Prostate gland (tissue), 2 donors: ENCODE measurements around the gene BCAN. TPM values are rescaled to one million over a fixed set of nuclear protein-coding genes. Genes with fewer than 3 reads are reported as not detected.

ENCODE experiments used
- DNase-seq: peaks from one replicate; pipeline ENCODE4 v3.0.0-alpha.2; 2019; ENCODE audit warnings: low spot score
- H3K27ac ChIP-seq, 2 donors: fragments of 200-600 bp; sonication (generic); 2 replicates each; pipeline ENCODE4 v1.5.1; 2017 to 2019
- H3K27me3 ChIP-seq: fragments of 200-600 bp; sonication (generic); replicated peaks from 2 replicates; pipeline ENCODE4 v1.5.1; 2019; ENCODE audit not compliant: insufficient read depth
- H3K36me3 ChIP-seq, 2 donors: fragments of 200-600 bp; sonication (generic); 1 replicate in 1 of 2; 2 replicates in 1 of 2; pipeline versions ENCODE4 v1.5.1 to v1.8.1; 2017 to 2019
- H3K4me1 ChIP-seq: fragments of 200-600 bp; sonication (generic); replicated peaks from 2 replicates; pipeline ENCODE4 v1.5.1; 2019
- H3K4me3 ChIP-seq, 2 donors: fragments of 200-600 bp; sonication (generic); 2 replicates each; pipeline ENCODE4 v1.5.1; 2017 to 2019
- H3K9me3 ChIP-seq: fragments of 200-600 bp; sonication (generic); 2 replicates; pipeline ENCODE4 v1.5.1; 2017
- POLR2A ChIP-seq: fragments of 450-650 bp; IDR thresholded peaks from one replicate; pipeline ENCODE4 v1.6.1; 2016; ENCODE audit warnings: antibody characterized with exemption, mild to moderate bottlenecking
- POLR2AphosphoS5 ChIP-seq: sonication (generic); formaldehyde crosslinking; IDR thresholded peaks from one replicate; pipeline ENCODE4 v1.6.1; 2017; ENCODE audit warnings: antibody characterized with exemption
- WGBS: methylation state at CpG from one replicate; pipeline ENCODE4 v1.1.5; 2018; 5-methylcytosine and 5-hydroxymethylcytosine counted together
- intact Hi-C: fragments of 100-400 bp; cut with DNase I; formaldehyde crosslinking; loops from one replicate; pipeline ENCODE4 v1.14.2; 2022
- total RNA-seq, 2 donors: library from RNA; depleted of rRNA; stranded (reverse); fragments of >200 nt; gene quantifications; one replicate each; pipeline ENCODE4 v1.1.0, GENCODE V29; 2016
- TF ChIP-seq, protein P1 (sequence below), 4 experiments: fragments of 200-600 bp in 2 of 4; fragments of 450-650 bp in 2 of 4; sonication (generic) in 2 of 4; IDR thresholded peaks; 1 replicate in 3 of 4; 2 replicates in 1 of 4; pipeline ENCODE4 v1.5.1; 2016 to 2019; ENCODE audit warnings: antibody characterized with exemption in 4 of 4, mild to moderate bottlenecking in 2 of 4, moderate library complexity in 2 of 4

The BCAN gene
- total RNA-seq, 2 donors from 2014 or later, result 4.9 TPM; not detected in 1

- peaks cover 8% of the 10 kb centered on the region for H3K4me1 ChIP-seq
- no peak overlapping the region for H3K27ac ChIP-seq
- intact Hi-C loops, result loop anchor here (10.0 kb wide), 1 partner anchor 173 kb away; the partner anchor contains the start of gene NTRK1
Measured at GRCh38 chr1:156691665-156692440, 49.9 kb downstream of the BCAN start.

GRCh38 chr1:156692441-156692924 lies 50.6 kb downstream of the BCAN start:
- DNase-seq, result no peak
- TF ChIP-seq, protein P1, sequence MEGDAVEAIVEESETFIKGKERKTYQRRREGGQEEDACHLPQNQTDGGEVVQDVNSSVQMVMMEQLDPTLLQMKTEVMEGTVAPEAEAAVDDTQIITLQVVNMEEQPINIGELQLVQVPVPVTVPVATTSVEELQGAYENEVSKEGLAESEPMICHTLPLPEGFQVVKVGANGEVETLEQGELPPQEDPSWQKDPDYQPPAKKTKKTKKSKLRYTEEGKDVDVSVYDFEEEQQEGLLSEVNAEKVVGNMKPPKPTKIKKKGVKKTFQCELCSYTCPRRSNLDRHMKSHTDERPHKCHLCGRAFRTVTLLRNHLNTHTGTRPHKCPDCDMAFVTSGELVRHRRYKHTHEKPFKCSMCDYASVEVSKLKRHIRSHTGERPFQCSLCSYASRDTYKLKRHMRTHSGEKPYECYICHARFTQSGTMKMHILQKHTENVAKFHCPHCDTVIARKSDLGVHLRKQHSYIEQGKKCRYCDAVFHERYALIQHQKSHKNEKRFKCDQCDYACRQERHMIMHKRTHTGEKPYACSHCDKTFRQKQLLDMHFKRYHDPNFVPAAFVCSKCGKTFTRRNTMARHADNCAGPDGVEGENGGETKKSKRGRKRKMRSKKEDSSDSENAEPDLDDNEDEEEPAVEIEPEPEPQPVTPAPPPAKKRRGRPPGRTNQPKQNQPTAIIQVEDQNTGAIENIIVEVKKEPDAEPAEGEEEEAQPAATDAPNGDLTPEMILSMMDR (IDR thresholded peaks at IDR 0.05), result no peak
- TF ChIP-seq POLR2A (no peak), POLR2AphosphoS5 (no peak)
- intact Hi-C loops, result loop anchor here (10.0 kb wide), 1 partner anchor 172 kb away; the partner anchor contains the start of gene NTRK1
- no peaks in the 10 kb centered on the region for H3K9me3 ChIP-seq
- peaks cover 4% of the 10 kb centered on the region for H3K27me3 ChIP-seq
- H3K4me1 ChIP-seq, result peaks cover 8% of the 10 kb centered on the region
- H3K36me3 ChIP-seq, result no peaks in the 10 kb centered on the region
- peak overlapping the region; percentile 24 to 54 for H3K27ac ChIP-seq
- WGBS, result 13% methylated on average over 13 of the region's 13 CpGs
- H3K4me3 ChIP-seq, result no peak overlapping the region

More at GRCh38 chr1:156691665-156692440, 49.9 kb downstream of the BCAN start:
- Histone ChIP-seq H3K27me3 (peaks cover 4% of the 10 kb centered on the region), H3K36me3 (no peaks in the 10 kb centered on the region), H3K4me3 (no peak overlapping the region), H3K9me3 (no peaks in the 10 kb centered on the region)
- no peak for DNase-seq
- TF ChIP-seq POLR2AphosphoS5 (no peak), POLR2A (no peak)
- TF ChIP-seq, protein P1 (IDR thresholded peaks at IDR 0.05), result peak in 1 of 4 experiments; percentile 21
- WGBS, result 30% methylated on average over 20 of the region's 20 CpGs

GRCh38 chr1:156692925-156693847 lies 51.3 kb downstream of the BCAN start:
- peak; percentile 38 for TF ChIP-seq POLR2A
- TF ChIP-seq, protein P1 (IDR thresholded peaks at IDR 0.05), result no peak
- no peak for TF ChIP-seq POLR2AphosphoS5
- intact Hi-C loops, result loop anchor here (10.0 kb wide), 1 partner anchor 172 kb away; the partner anchor contains the start of gene NTRK1
- H3K27ac ChIP-seq, result peak overlapping the region; percentile 24 to 54
- no peaks in the 10 kb centered on the region for H3K9me3 ChIP-seq
- peaks cover 8% of the 10 kb centered on the region for H3K4me1 ChIP-seq
- H3K4me3 ChIP-seq, result no peak overlapping the region
- peaks cover 4% of the 10 kb centered on the region for H3K27me3 ChIP-seq
- 25% methylated on average over 15 of the region's 16 CpGs for WGBS
- H3K36me3 ChIP-seq, result no peaks in the 10 kb centered on the region
- peak; percentile 39 for DNase-seq

DNA sequence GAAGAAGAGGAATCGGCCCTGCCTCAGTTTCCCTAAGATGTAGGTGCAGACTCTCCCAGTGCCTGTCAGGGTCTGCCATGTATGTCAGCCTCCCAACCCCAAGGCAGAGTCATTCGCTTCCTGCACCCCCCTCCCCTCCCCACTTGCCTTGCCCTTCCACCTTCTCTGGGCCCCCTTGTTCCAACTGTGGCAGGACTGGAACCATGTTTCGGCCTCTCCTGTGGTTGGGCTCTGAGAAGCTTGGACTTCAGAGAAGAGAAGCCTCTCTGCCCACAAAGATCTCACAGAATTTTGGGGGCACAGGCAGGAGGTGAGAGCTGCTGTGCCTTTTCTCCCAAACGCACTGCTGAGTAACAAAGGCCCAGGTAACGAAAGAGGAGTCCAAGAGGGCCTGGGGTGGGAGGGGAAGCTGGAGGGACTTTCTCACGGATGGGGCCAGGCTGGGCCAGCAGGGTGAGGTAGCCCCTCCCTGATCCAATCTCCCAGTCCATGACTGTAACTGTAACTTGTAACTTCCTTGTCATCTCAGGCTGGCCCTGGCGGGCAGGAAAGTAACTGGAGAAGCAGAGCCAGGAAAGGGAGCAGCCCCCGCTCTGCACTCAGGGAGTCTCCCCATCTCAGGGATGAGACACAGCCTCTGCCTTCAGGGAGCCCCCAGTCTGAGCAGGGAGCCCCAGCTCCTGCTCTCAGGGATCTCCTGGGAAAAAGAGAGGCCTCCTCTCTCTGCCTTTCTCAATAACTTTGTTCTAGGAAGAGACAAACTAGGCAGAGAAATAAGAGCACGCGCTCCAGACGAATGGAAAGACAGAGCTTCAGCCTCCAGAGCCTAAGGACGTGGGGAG lies 52.2 kb downstream of the BCAN start:
- no peaks in the 10 kb centered on the region for H3K36me3 ChIP-seq
- no peak for TF ChIP-seq POLR2AphosphoS5
- TF ChIP-seq, protein P1 (IDR thresholded peaks at IDR 0.05), result peak in 2 of 4 experiments; percentile 4 to 41
- TF ChIP-seq POLR2A, result peak; percentile 67
- no peaks in the 10 kb centered on the region for H3K9me3 ChIP-seq
- H3K4me3 ChIP-seq, result no peak overlapping the region
- DNase-seq, result no peak
- peak overlapping the region; percentile 0 to 54 for H3K27ac ChIP-seq
- intact Hi-C loops, result loop anchor here (10.0 kb wide), 1 partner anchor 171 kb away; the partner anchor contains the start of gene NTRK1
- 53% methylated on average over 12 of the region's 12 CpGs for WGBS
- H3K27me3 ChIP-seq, result peaks cover 4% of the 10 kb centered on the region
- peaks cover 8% of the 10 kb centered on the region for H3K4me1 ChIP-seq
